H1 (cell line): Measurements from ENCODE around the gene CASP5. TPM values are rescaled to one million over a fixed set of nuclear protein-coding genes. Genes with fewer than 3 reads are reported as not detected.

Experiments
- CTCF ChIA-PET: fragments of 300-600 bp; sonication (Branson Sonifier 250); formaldehyde crosslinking; loops from one replicate; lab custom pipeline; 2021; ENCODE audit not compliant: partially characterized antibody; lab: Charles Lee
- POLR2A ChIA-PET: fragments of 300-600 bp; sonication (Branson Sonifier 250); formaldehyde crosslinking; loops from one replicate; lab custom pipeline; 2021; ENCODE audit warnings: inconsistent platforms; ENCODE audit not compliant: partially characterized antibody; lab: Charles Lee
- DNase-seq, 2 experiments: peaks; one replicate each; pipeline versions ENCODE4 v3.0.0 to v3.0.0-alpha.2; 2010 to 2022; ENCODE audit warnings: low spot score in 2 of 2, low read depth in 1 of 2, mixed read lengths in 1 of 2
- FAIRE-seq: peaks from 2 replicates; lab custom pipeline; 2011; peaks lifted over from hg19 to GRCh38; lab: Jason Lieb, UNC
- H2AFZ ChIP-seq: 2 replicates; pipeline ENCODE4 v1.8.1; 2012; ENCODE audit warnings: low read length, inconsistent platforms
- H2AK5ac ChIP-seq: 2 replicates; pipeline ENCODE4 v1.6.1; 2013; ENCODE audit warnings: low read depth, low read length
- H2BK120ac ChIP-seq: replicated peaks from 2 replicates; pipeline ENCODE3; 2013; ENCODE audit warnings: low read depth, low read length, inconsistent platforms
- H2BK12ac ChIP-seq: 2 replicates; pipeline ENCODE4 v1.6.1; 2013; ENCODE audit warnings: low read depth, low read length
- H2BK15ac ChIP-seq: 2 replicates; pipeline ENCODE4 v1.6.1; 2013; ENCODE audit warnings: low read length
- H2BK20ac ChIP-seq: 2 replicates; pipeline ENCODE4 v1.6.1; 2013; ENCODE audit warnings: low read length
- H2BK5ac ChIP-seq: 2 replicates; pipeline ENCODE4 v1.6.1; 2013; ENCODE audit warnings: low read depth, low read length
- H3K14ac ChIP-seq: 2 replicates; pipeline ENCODE4 v1.6.1; 2013; ENCODE audit warnings: inconsistent platforms; ENCODE audit not compliant: insufficient read length
- H3K18ac ChIP-seq: 2 replicates; pipeline ENCODE4 v1.6.1; 2013; ENCODE audit warnings: low read length; ENCODE audit errors: extremely low read depth
- H3K23ac ChIP-seq: 2 replicates; pipeline ENCODE4 v1.6.1; 2013; ENCODE audit warnings: inconsistent platforms; ENCODE audit not compliant: insufficient read length
- H3K23me2 ChIP-seq: 2 replicates; pipeline ENCODE4 v1.6.1; 2013; ENCODE audit warnings: low read depth, low read length
- H3K27ac ChIP-seq: 2 replicates; pipeline ENCODE4 v1.6.1; 2011; ENCODE audit warnings: low read depth, low read length, inconsistent platforms
- H3K27me3 ChIP-seq, 4 experiments: replicated peaks in 1 of 4; 1 replicate in 1 of 4; 2 replicates in 3 of 4; pipeline versions ENCODE4 v1.6.1 to v1.8.1; 2011 to 2013; ENCODE audit warnings: low read length in 3 of 4, mild to moderate bottlenecking in 3 of 4, inconsistent platforms in 2 of 4, mixed read lengths in 2 of 4, moderate library complexity in 1 of 4; ENCODE audit not compliant: control insufficient read depth in 3 of 4, insufficient read depth in 3 of 4; ENCODE audit errors: extremely low read depth in 1 of 4
- H3K36me3 ChIP-seq, 4 experiments: 2 replicates each; pipeline versions ENCODE4 v1.6.1 to v1.8.1; 2011 to 2013; ENCODE audit warnings: mild to moderate bottlenecking in 4 of 4, low read length in 3 of 4, moderate library complexity in 2 of 4, control low read depth in 1 of 4, inconsistent platforms in 1 of 4; ENCODE audit not compliant: insufficient read depth in 4 of 4, control insufficient read depth in 2 of 4
- H3K4ac ChIP-seq: replicated peaks from 2 replicates; pipeline ENCODE3; 2013; ENCODE audit warnings: low read length, low read depth, mixed read lengths, inconsistent platforms; ENCODE audit not compliant: insufficient read length
- H3K4me1 ChIP-seq, 4 experiments: replicated peaks in 1 of 4; 1 replicate in 1 of 4; 2 replicates in 3 of 4; pipeline versions ENCODE4 v1.6.1 to v1.8.1; 2011 to 2013; ENCODE audit warnings: low read length in 3 of 4, inconsistent platforms in 2 of 4, mixed read lengths in 1 of 4; ENCODE audit not compliant: insufficient read depth in 4 of 4, control insufficient read depth in 3 of 4
- H3K4me2 ChIP-seq, 2 experiments: 2 replicates each; pipeline versions ENCODE4 v1.6.1 to v1.8.1; 2011 to 2013; ENCODE audit warnings: low read depth in 2 of 2, low read length in 2 of 2, control low read depth in 1 of 2, inconsistent platforms in 1 of 2, mild to moderate bottlenecking in 1 of 2; ENCODE audit not compliant: insufficient read depth in 1 of 2
- H3K4me3 ChIP-seq, 4 experiments: fragments of 200-600, 300-600 bp in 1 of 4; sonication (generic), shearing (Covaris generic), sonication (Bioruptor Twin) in 1 of 4; 2 replicates each; pipeline versions ENCODE4 v1.5.1 to v1.8.1; 2011 to 2016; ENCODE audit warnings: low read length in 4 of 4, low read depth in 3 of 4, control low read depth in 2 of 4, inconsistent platforms in 2 of 4, mild to moderate bottlenecking in 2 of 4, mixed read lengths in 1 of 4, moderate library complexity in 1 of 4; ENCODE audit not compliant: insufficient read depth in 2 of 4; ENCODE audit errors: extremely low read depth in 1 of 4
- H3K56ac ChIP-seq: replicated peaks from 2 replicates; pipeline ENCODE3; 2013; ENCODE audit warnings: low read depth, mild to moderate bottlenecking, mixed read lengths, low read length, inconsistent platforms; ENCODE audit not compliant: insufficient read length
- H3K79me1 ChIP-seq: 2 replicates; pipeline ENCODE4 v1.6.1; 2013; ENCODE audit warnings: low read depth, low read length, control low read depth
- H3K79me2 ChIP-seq, 2 experiments: 2 replicates each; pipeline versions ENCODE4 v1.6.1 to v1.8.1; 2012 to 2013; ENCODE audit warnings: low read length in 2 of 2, mild to moderate bottlenecking in 2 of 2, inconsistent platforms in 1 of 2; ENCODE audit not compliant: insufficient read depth in 2 of 2, control insufficient read depth in 1 of 2
- H3K9ac ChIP-seq, 4 experiments: replicated peaks in 1 of 4; 1 replicate in 1 of 4; 2 replicates in 3 of 4; pipeline versions ENCODE4 v1.6.1 to v1.8.1; 2011 to 2013; ENCODE audit warnings: low read depth in 3 of 4, low read length in 3 of 4, control low read depth in 2 of 4, mild to moderate bottlenecking in 2 of 4, moderate library complexity in 2 of 4, inconsistent platforms in 1 of 4; ENCODE audit errors: extremely low read depth in 1 of 4
- H3K9me3 ChIP-seq, 2 experiments: 2 replicates each; pipeline versions ENCODE4 v1.6.1 to v1.8.1; 2012 to 2013; ENCODE audit warnings: mild to moderate bottlenecking in 2 of 2, moderate library complexity in 2 of 2, control low read depth in 1 of 2, inconsistent platforms in 1 of 2, low read depth in 1 of 2, low read length in 1 of 2, mixed read lengths in 1 of 2; ENCODE audit not compliant: insufficient read depth in 2 of 2
- H4K20me1 ChIP-seq, 2 experiments: replicated peaks in 1 of 2; 2 replicates each; pipeline versions ENCODE3 to v1.8.1; 2011 to 2013; ENCODE audit warnings: inconsistent platforms in 2 of 2, low read length in 2 of 2, mild to moderate bottlenecking in 1 of 2; ENCODE audit not compliant: insufficient read depth in 2 of 2, control insufficient read depth in 1 of 2
- H4K5ac ChIP-seq: 2 replicates; pipeline ENCODE4 v1.6.1; 2013; ENCODE audit warnings: low read length, low read depth, mixed read lengths, inconsistent platforms; ENCODE audit not compliant: insufficient read length
- H4K8ac ChIP-seq: 2 replicates; pipeline ENCODE4 v1.8.0; 2013; ENCODE audit warnings: mild to moderate bottlenecking, moderate library complexity, low read length, inconsistent platforms; ENCODE audit not compliant: insufficient read depth; ENCODE audit errors: extremely low read depth
- H4K91ac ChIP-seq: replicated peaks from 2 replicates; pipeline ENCODE3; 2013; ENCODE audit warnings: low read length, mixed read lengths, inconsistent platforms; ENCODE audit not compliant: insufficient read length
- CHD2 ChIP-seq: IDR thresholded peaks from 2 replicates; pipeline ENCODE4 v1.6.1; 2012; ENCODE audit warnings: low read length, improper control_type of control experiment
- NRF1 ChIP-seq: IDR thresholded peaks from 2 replicates; pipeline ENCODE4 v1.6.1; 2011; ENCODE audit warnings: mild to moderate bottlenecking, low read depth, low read length, improper control_type of control experiment
- POU5F1 ChIP-seq: IDR thresholded peaks from 2 replicates; pipeline ENCODE4 v1.6.1; 2011; ENCODE audit warnings: low read depth, mild to moderate bottlenecking, low read length, moderate library complexity
- TAF7 ChIP-seq: optimal IDR thresholded peaks from 2 replicates; pipeline ENCODE3; 2011; ENCODE audit warnings: low read depth, mild to moderate bottlenecking, inconsistent platforms, low read length, moderate library complexity, borderline replicate concordance
- WGBS, 2 experiments: shearing (Covaris generic) in 1 of 2; methylation state at CpG; one replicate each; pipeline versions ENCODE4 v1.1.6 to v1.1.7; 2013 to 2015; ENCODE audit warnings: low lambda C conversion rate in 2 of 2, mixed read lengths in 2 of 2, inconsistent platforms in 1 of 2, low coverage in 1 of 2, missing lambda C conversion rate in 1 of 2; ENCODE audit not compliant: insufficient replicate concordance in 2 of 2, insufficient coverage in 1 of 2, insufficient read length in 1 of 2; ENCODE audit errors: extremely low coverage in 1 of 2, missing lambda C conversion rate in 1 of 2; 5-methylcytosine and 5-hydroxymethylcytosine counted together
- polyA plus RNA-seq, 7 experiments: library from polyadenylated mRNA; depleted of rRNA in 3 of 7; stranded (reverse) in 5 of 7; unstranded in 2 of 7; fragments of >200 nt in 5 of 7; fragments of 200-250 nt in 2 of 7; gene quantifications; 1 replicate in 5 of 7; 2 replicates in 1 of 7; 4 replicates in 1 of 7; pipeline versions ENCODE4 v1.2.1 to v1.2.3, GENCODE V29; 2011 to 2013; ENCODE audit warnings: missing spikeins in 2 of 7, mixed read lengths in 2 of 7
- total RNA-seq: library from RNA; stranded (reverse); fragmentation: NEBNext Ultra II Directional; extraction: Animal tissue kit (Norgen Biotek cat#: 25700); gene quantifications from 2 replicates; pipeline ENCODE4 v1.2.1, GENCODE V29; 2021

The CASP5 gene
- total and polyA plus RNA-seq, 2 of the 8 experiments (the other 6 are each of a cell fraction or from before 2014, with no cell fraction given) = not detected

DNA sequence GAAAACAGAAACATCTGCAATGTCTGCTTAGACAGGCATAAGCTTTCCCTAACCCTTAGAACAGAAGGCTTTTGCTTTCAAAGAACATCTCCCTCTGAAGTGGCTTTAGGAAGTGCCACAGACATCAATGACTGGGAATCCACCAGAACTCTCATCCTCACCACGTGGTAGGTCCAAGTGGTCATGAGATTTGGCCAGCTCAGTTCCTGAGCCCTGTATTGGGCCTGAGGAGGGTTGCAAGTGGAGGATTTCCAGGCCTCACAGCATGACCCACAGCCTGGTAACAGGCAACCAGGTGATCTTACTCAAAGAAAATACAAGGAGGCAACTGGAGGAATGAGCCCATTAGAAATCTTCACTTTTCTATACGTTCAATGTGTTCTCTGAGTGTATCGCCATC lies 10.4 kb upstream of the CASP5 start:
- WGBS, 2 experiments = 93% methylated on average over 3 of the region's 3 CpGs; no CpG with 5 or more reads in 1 of the 2 experiments
- Histone ChIP-seq H4K20me1 (no peaks in the 10 kb centered on the region), H4K8ac (no peak overlapping the region), H3K9me3 (no peaks in the 10 kb centered on the region), H3K4me1 (no peaks in the 10 kb centered on the region), H3K9ac (no peak overlapping the region), H3K36me3 (no peaks in the 10 kb centered on the region), H2BK20ac (no peak overlapping the region), H2AK5ac (no peak overlapping the region), H4K91ac (no peak overlapping the region), H3K23me2 (no peaks in the 10 kb centered on the region), H3K4me3 (no peak overlapping the region), H3K4ac (no peak overlapping the region), H2BK12ac (no peak overlapping the region), H3K79me1 (no peaks in the 10 kb centered on the region), H3K18ac (no peak overlapping the region), H4K5ac (no peak overlapping the region), H2BK120ac (no peak overlapping the region), H3K56ac (no peak overlapping the region), H2BK15ac (no peak overlapping the region), H3K79me2 (no peaks in the 10 kb centered on the region), H3K14ac (no peak overlapping the region), H2AFZ (no peak overlapping the region), H3K4me2 (no peak overlapping the region), H2BK5ac (no peak overlapping the region), H3K27me3 (no peaks in the 10 kb centered on the region), H3K27ac (no peak overlapping the region), H3K23ac (no peak overlapping the region)
- POLR2A ChIA-PET = no interaction called here
- FAIRE-seq (no peak), DNase-seq (no peak)
- CTCF ChIA-PET = no interaction called here
- TF ChIP-seq CHD2 = no peak
- TF ChIP-seq POU5F1 = no peak
- no peak for TF ChIP-seq NRF1
- TF ChIP-seq TAF7 = no peak
